NCI-H524 (cell line): ENCODE data around the gene TRRAP.
"Not testable (repeated sequence)": the region's sequence is repeated elsewhere in the genome, so short reads cannot be mapped to it uniquely, and the experiment has no call there.

ENCODE experiments used
- DNase-seq, 2 experiments: peaks; one replicate each; lab custom pipeline; 2025; lab: John Stamatoyannopoulos, UW

The TRRAP gene

GRCh38 chr7:99030457-99030856 lies 152.1 kb downstream of the TRRAP start:
- no peak for DNase-seq

- no peak for DNase-seq
Observed at GRCh38 chr7:99030951-99031350, 152.6 kb downstream of the TRRAP start.

- no peak for DNase-seq
Observed at GRCh38 chr7:99031496-99031895, 153.2 kb downstream of the TRRAP start.

GRCh38 chr7:99032928-99033327 lies 154.6 kb downstream of the TRRAP start:
- no peak for DNase-seq

GRCh38 chr7:99033765-99034164 lies 155.4 kb downstream of the TRRAP start:
- DNase-seq: no peak

- no peak for DNase-seq
Observed at GRCh38 chr7:99034932-99035722, 156.8 kb downstream of the TRRAP start.

- no peak for DNase-seq
Observed at GRCh38 chr7:99035723-99036545, 157.6 kb downstream of the TRRAP start.

- peak in 1 of 2 experiments; percentile 6 for DNase-seq
Observed at GRCh38 chr7:99036546-99037111, 158.3 kb downstream of the TRRAP start.

GRCh38 chr7:99037327-99037940 lies 159.1 kb downstream of the TRRAP start:
- DNase-seq: no peak

- no peak for DNase-seq
Observed at GRCh38 chr7:99038086-99038855, 159.9 kb downstream of the TRRAP start.

GRCh38 chr7:99039384-99039891 lies 161.1 kb downstream of the TRRAP start:
- no peak for DNase-seq

GRCh38 chr7:99040104-99040958 lies 162.0 kb downstream of the TRRAP start:
- peak; percentile 60 to 77 for DNase-seq

- DNase-seq: no peak
Observed at GRCh38 chr7:99041526-99041925, 163.2 kb downstream of the TRRAP start.

- no peak for DNase-seq
Observed at GRCh38 chr7:99042957-99043356, 164.6 kb downstream of the TRRAP start.

- not testable (repeated sequence) for DNase-seq
Observed at GRCh38 chr7:99044858-99045257, 166.5 kb downstream of the TRRAP start.

- DNase-seq: not testable (repeated sequence)
Observed at GRCh38 chr7:99046262-99046661, 167.9 kb downstream of the TRRAP start.

GRCh38 chr7:99046722-99047121 lies 168.4 kb downstream of the TRRAP start:
- DNase-seq: no peak

GRCh38 chr7:99047526-99048077 lies 169.3 kb downstream of the TRRAP start:
- DNase-seq: no peak

GRCh38 chr7:99050971-99051370 lies 172.6 kb downstream of the TRRAP start:
- DNase-seq: no peak

GRCh38 chr7:99054781-99055180 lies 176.4 kb downstream of the TRRAP start:
- DNase-seq: no peak
